ENCODE measurements around the gene TSSK3.
"Not testable (repeated sequence)": the region's sequence is repeated elsewhere in the genome, so short reads cannot be mapped to it uniquely, and the experiment has no call there.

Gene TSSK3

GRCh38 chr1:32365445-32365844, 3.1 kb downstream of the TSSK3 start:
- DNase-seq: no peak

- DNase-seq: no peak
These were observed 5.7 kb downstream of the TSSK3 start for GRCh38 chr1:32367912-32368635.

- DNase-seq: no peak
These were observed 9.9 kb downstream of the TSSK3 start for GRCh38 chr1:32372149-32372756.

GRCh38 chr1:32373996-32374592, 11.8 kb downstream of the TSSK3 start:
- DNase-seq: no peak

GRCh38 chr1:32376199-32376598, 13.9 kb downstream of the TSSK3 start:
- DNase-seq: no peak

- DNase-seq: no peak
These were observed 15.3 kb downstream of the TSSK3 start for GRCh38 chr1:32377541-32378220.

- DNase-seq: no peak
These were observed 17.7 kb downstream of the TSSK3 start for GRCh38 chr1:32380057-32380456.

- DNase-seq: no peak
These were observed 24.5 kb downstream of the TSSK3 start for GRCh38 chr1:32386676-32387392.

- DNase-seq: no peak
These were observed 26.3 kb downstream of the TSSK3 start for GRCh38 chr1:32388641-32389040.

GRCh38 chr1:32390904-32391870, 28.8 kb downstream of the TSSK3 start:
- no peak for DNase-seq

- DNase-seq: no peak
These were observed 30.0 kb downstream of the TSSK3 start for GRCh38 chr1:32392325-32392724.

- DNase-seq: no peak
These were observed 30.8 kb downstream of the TSSK3 start for GRCh38 chr1:32393136-32393535.

GRCh38 chr1:32393832-32394140, 31.4 kb downstream of the TSSK3 start:
- peak; percentile 20 for DNase-seq

GRCh38 chr1:32394141-32394889, 32.0 kb downstream of the TSSK3 start, which contains the start of gene BSDC1:
Gene BSDC1, minus strand, starts transcription at chr1:32394441. Its CDS starts 27 bp downstream, at chr1:32394414.
- DNase-seq: peak; percentile 99

- DNase-seq: peak; percentile 12
These were observed 32.6 kb downstream of the TSSK3 start for GRCh38 chr1:32394890-32395432.

- not testable (repeated sequence) for DNase-seq
These were observed 34.2 kb downstream of the TSSK3 start for GRCh38 chr1:32396524-32396923.

- no peak for DNase-seq
These were observed 36.1 kb downstream of the TSSK3 start for GRCh38 chr1:32398401-32398800.

- DNase-seq: no peak
These were observed 37.5 kb downstream of the TSSK3 start for GRCh38 chr1:32399843-32400242.

- peak; percentile 89 for DNase-seq
These were observed 38.7 kb downstream of the TSSK3 start for GRCh38 chr1:32400876-32401631.

- no peak for DNase-seq
These were observed 42.6 kb downstream of the TSSK3 start for GRCh38 chr1:32404946-32405345.

Data from fibroblast of skin of back (primary cell).